HG02970 (cell line): ENCODE data around the gene EVX2.

Experiments used
- ATAC-seq: cut with Tn5 transposase; IDR thresholded peaks from one replicate; pipeline ENCODE4 v1.9.1; 2021; ENCODE audit warnings: mild to moderate bottlenecking, moderate library complexity, moderate number of reproducible peaks; ENCODE audit not compliant: unreplicated experiment, low FRiP score

EVX2 gene

DNA sequence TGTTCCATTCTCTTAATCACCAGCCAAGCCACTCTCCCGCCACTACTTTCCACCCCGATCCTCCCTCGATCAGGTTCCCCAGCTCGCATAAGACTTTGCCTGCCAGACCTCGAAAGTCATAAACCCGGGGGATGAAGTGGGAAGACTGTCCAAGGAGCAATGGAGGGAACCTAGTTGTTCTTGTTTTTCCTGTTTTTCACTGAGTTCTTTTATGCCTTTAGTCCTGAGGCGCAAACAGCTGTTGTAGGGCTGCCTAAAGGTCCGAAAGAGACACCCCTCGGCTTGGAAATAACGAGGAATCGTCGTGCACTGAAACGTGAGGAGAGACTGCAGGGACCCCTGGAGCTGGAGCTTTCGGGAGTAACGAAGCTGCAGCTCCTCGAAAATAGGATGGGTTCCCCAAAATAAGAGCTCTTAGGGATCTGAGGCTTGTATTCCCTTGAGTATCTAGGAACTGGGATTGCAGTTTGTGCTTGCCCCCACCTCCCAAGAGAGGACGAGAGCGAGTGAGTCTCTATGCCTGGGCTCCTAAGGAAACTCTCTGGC is 14.1 kb upstream of the EVX2 start:
- no peak for ATAC-seq

DNA sequence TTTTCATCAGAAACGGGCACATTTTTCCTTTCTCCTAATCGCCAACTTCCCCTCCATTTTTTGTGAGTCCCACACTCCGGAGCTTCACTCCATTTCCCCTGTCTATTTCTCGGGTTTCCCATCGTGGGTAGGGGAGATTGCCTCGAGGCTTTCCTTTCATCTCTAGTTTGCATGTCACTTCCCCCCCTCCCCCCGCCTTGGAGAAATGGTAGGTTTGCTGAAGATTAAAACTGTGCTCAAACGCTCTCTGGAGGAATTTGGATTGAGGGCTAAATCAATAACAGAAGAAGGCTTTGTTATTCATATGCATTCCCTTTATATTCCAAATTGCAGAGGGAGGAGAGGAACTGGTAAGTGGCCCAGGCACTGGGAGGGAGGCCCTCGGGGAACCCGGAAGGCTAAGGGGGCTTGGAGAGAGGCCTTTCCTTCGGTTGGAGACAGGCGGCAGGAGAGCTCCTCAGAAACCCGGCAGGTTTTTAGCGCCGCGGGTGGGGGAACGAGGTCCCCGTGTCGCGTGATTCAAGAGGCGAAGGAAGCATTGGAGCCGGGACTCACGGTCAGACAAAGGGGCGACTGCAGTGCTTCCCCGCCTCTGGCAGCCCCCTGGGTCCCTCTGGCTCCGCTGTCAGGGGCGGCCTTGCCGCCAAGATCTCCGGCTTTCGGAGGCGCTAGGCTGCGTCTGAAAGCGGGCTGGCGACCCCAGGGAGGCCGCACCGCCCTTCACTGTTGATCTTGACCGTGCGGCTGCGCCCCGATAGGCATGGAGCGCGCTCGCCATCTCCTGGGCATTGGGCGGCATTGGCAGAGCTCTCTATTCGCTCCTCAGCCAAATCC is 13.4 kb upstream of the EVX2 start:
- ATAC-seq, result no peak

DNA sequence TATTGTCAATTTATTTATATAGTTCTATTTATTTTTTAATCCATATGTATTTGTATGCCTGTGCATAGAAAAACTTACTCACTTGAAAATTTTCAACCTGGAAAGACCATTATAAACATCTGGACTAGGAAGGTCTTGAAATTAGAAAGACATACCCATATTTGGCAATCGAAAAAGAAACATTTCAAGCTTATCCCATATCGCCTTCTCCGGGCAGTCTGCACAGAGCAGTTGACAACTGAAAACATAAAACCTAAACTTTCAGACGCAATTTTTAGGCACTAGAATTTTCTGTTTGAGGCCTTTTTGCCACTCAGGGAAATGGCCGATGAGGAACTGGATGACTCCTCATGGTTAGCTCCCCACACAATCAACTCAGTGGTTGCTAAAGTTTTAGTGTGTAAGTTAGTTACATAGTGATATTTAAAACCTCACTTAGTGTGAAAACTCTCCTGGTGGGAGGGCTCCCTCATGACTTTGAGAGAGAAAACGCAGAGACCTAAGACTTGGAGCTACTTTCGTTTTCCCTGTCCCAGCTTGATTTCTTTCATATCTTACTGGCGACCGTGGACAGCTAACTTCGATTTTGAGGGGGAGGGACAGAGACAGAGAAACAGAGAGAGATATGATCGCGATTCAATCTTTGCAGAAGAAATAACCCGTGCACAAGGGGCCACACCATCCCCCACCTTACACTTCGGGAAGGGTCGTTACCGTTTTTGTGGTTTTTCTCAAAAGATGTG is 12.7 kb upstream of the EVX2 start:
- no peak for ATAC-seq

DNA sequence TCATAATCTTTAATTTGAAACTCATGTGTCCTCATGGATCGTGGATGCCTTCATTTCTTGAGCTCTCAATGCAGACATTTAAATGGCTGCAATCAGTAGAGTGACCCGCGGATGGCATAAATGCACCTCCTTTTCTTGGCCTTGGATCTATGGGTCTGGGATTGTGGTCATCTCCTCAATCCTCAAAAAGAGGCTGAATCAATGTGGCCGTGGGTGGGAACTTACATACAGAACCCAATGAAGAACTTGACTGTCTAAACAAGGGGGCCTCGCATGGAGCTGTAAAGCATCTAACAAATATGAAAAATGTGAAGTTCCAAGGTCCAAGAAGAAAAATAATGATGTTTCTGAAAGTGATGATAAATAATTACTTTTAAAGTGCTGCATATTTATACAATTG is 11.7 kb upstream of the EVX2 start:
- ATAC-seq, result no peak

DNA sequence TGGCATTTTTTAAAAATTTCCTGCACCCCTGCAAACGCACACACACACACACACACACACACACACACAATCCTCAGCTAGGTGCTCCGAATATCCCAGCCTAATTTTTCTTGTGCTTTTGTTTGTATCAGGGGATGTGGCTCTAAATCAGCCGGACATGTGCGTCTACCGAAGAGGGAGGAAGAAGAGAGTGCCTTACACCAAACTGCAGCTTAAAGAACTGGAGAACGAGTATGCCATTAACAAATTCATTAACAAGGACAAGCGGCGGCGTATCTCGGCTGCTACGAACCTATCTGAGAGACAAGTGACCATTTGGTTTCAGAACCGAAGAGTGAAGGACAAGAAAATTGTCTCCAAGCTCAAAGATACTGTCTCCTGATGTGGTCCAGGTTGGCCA is 10.6 kb upstream of the EVX2 start:
- ATAC-seq, result no peak

DNA sequence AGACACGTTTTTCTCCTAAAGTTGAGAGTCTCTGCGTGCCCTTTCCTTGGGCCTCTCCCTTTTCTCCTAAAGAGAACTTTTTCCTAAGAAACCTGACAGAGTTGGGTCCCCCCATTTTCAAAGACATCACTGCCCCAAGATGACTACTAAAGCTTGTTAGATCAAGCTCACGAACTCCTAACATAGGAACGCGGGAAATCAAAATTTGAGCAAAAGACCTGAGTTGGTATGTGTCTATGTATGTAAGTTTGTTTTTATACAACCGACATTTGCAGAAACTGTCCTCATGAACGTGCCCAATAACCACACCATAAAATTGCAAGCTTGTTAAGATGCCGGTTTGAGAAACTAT is 10.1 kb upstream of the EVX2 start:
- no peak for ATAC-seq

DNA sequence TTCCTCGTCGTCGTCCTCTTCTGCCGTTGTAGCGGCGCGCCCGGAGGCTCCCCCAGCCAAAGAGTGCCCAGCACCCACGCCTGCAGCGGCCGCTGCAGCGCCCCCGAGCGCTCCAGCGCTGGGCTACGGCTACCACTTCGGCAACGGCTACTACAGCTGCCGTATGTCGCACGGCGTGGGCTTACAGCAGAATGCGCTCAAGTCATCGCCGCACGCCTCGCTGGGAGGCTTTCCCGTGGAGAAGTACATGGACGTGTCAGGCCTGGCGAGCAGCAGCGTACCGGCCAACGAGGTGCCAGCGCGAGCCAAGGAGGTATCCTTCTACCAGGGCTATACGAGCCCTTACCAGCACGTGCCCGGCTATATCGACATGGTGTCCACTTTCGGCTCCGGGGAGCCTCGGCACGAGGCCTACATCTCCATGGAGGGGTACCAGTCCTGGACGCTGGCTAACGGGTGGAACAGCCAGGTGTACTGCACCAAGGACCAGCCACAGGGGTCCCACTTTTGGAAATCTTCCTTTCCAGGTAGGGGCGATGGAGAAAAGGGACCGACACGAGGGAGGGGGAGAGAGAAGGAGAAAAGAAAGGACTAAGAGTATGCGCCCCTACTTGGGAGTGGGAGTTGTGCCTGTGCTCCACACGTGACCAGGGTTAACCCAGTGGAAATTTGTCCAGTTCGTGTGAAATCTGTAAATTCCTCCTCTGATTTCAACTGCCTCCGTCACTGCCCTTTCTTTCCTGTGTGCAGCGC is 9.6 kb upstream of the EVX2 start:
- ATAC-seq, result no peak

DNA sequence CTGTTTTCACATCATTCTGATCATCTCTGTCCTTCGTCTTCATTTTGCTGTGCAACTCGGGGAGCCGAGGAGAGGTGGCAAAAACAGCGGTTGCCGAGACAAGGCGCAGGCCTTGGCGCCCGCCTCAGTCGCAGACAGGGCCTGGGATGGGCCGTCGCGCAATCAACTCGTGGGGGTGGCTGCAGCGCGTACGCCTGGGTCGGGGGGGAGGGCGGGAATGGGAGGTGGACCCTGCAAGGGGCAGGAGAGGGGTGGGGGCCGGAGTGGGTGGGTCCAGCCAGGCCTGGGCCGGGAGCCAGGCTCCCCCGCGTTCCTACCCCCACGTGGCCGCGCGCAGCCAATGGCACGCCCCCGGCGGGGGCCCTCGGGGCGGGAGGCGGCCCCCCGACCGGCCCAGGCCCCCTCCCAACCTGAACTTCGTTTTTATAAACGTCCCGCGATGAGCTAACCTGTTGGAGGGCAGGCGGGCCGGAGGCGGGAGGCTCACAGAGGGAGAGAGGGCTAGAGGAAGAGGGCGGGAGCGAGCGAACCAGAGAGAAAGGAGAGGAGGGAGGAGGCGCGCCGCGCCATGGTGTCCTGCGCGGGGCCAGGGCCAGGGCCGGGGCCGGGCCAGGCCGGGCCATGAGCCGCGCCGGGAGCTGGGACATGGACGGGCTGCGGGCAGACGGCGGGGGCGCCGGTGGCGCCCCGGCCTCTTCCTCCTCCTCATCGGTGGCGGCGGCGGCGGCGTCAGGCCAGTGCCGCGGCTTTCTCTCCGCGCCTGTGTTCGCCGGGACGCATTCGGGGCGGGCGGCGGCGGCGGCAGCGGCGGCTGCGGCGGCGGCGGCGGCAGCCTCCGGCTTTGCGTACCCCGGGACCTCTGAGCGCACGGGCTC is 8.7 kb upstream of the EVX2 start, which contains the start of gene HOXD13:
Gene HOXD13 (plus strand): TSS at position 452 of the 875 bp plus-strand sequence. CDS start 170 bp downstream, at position 622.
- ATAC-seq, result no peak

DNA sequence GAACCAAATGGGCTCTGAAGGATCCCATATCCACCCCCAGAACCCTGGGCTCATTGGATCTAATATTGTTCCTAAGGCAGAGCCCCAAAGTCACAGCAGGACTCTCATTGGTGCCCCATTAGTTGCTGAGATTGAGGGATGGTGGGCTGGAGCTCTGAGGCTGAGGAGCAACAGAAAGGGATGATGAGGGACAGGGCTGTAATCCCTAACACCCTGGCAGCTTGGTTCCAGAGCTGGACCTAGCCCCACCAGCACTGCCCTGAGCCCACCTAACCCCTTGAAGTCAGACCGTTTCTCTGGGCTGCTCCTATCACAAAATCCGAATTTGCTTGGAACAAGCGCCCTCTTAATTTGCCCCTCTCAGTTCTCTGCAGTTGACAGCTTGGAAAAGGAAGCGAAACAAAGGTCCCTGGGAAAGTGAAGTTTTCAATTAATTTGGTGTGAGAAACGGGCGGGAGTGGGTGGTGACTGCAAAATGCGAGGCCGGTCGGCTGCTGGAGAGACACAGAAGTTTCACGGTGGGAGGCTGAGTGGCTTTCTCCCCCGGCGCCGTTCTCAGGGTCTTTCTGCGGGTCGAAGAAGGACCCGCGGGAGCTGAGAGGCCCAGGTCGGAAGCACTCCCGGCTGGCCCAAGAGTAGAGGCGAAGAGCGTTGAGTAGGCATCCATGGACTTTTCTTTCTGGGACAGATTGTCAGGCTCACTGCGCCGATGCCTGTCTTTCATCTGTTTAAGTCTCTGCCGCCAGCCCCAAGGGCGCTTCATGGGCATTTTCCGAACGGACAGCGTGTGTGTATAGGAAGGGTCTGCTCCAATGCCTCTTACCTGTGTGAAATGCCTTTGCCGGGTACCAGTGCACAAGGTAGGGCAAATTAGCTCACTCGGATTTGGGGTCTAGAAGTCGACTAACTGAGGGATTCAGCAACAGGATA is 7.8 kb upstream of the EVX2 start:
- no peak for ATAC-seq

DNA sequence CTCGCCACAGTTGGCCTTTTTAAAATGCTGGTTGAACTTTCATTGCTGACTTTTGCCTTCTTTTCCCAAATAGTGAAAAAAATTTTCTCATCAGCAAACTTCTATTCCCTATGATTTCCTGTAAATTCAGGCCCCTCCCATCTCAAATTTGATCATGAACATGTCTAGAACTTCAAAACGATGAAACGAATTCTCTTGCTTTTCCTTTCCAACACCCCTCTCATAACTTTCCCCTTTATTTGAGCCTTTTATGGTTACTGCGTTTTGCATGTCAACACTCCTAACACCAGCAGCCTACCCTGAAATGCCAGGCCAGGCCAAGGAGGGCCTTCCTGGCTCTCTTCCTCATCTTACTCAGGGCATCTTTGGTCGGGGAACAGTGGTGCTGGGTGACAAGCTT is 7.1 kb upstream of the EVX2 start:
- no peak for ATAC-seq

DNA sequence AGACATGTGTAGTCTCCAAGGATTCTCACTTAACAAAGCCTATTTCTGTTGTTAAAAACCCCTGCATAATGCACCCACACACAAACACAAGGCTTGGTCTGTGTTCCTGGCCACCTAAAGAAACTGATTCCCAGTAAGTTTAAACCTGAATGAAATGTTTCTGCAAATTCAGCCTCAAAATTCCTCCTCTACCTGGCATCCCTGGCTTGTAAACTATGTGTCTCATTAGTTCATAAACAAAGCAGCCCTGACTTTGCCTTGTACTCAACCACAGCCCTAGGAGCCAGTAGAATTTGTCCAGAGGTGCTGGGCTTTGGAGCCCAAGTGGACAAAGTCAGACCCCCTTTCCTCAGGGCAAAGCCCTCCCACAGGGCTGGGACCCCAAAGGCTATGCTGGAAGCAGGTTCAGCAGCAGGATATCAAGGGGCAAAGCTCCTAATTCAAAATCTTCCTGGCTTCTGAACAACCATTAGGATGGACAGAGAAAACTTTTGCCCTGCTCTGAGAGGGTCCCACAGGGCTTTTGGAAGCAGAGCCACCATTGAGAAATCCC is 6.2 kb upstream of the EVX2 start:
- ATAC-seq, result no peak

DNA sequence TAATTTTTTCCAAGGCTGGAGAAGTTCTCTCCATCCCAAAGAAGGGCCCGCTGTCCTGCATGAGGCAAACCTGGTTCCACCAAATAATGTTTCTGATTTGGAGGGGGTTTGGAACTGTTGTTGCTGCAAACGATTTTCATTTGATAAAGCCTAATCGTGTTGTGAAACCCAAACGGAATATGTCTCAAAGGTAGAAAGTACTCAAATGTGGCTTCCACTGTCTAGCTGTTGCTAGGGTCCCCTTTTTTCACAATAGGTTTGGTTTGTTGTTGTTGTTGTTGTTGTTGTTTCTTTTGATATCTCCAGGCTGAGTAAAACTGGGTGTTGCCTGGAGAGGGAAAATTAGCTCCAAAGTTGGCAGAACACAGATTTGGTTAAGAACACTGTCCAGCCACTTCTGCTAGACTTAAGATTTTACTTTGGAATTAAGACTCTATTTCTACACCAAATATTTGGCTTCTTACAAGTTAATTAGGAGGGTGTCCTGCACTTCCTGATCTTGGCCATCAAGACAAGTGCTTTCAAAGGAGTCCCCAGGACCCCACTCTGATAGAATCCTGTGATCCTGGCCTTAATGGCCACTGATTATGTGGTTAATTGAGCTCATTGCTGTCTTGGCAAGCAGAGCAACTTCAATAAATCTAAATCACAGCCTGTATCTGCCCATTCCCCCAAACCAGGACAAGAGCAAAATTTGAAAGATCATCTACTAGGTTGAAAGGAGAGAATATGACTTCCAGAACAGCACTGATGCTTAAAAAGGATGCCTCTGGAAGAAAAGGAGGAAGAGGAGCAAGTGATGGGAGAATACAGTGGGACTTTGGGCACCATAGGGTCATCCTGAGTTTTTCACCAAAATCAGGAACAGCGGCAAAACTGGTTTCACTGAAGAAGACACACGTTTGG is 5.4 kb upstream of the EVX2 start:
- no peak for ATAC-seq

DNA sequence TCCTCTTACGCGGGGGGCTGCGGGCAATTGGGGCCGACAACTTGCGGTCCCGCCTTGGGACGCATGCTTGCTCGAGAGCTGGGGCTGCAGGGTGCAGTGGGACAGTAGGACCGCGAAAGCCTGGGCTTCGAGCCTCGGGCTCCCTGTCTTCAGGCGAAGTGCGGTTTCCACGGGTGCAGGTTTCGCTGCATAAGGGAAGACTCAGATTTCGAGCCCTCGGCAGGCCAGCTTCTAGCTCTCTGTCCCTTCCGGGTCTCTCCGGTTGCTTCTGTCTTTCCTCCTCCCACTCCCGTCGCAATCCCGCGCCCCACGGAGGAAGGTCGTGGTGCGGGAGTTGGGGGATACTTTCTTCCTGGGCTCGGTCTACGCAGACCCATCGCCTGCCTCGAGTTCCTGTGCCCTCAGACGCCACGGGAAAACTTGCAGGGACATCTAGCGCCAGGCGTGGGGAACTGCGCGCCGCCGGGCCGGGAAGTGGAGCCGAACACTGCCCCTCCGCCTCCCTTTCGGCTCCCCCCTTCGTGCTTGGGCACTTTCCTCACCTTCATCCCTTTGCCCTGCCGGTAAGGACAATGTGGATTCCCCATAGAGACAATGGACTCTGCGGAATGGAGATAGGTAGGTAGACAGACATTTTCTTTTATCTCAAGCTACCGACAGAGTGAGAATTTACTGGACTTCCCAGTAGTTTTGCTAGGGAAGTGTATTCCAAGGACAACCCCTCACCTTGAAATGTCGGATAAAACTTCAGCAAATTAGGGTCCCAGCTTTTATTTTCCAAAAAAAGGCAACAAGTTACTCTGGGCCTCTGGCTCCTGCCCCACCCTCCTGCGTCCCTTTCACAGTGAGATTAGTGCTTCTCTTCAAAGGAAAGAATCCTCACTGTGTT is 4.5 kb upstream of the EVX2 start:
- no peak for ATAC-seq

DNA sequence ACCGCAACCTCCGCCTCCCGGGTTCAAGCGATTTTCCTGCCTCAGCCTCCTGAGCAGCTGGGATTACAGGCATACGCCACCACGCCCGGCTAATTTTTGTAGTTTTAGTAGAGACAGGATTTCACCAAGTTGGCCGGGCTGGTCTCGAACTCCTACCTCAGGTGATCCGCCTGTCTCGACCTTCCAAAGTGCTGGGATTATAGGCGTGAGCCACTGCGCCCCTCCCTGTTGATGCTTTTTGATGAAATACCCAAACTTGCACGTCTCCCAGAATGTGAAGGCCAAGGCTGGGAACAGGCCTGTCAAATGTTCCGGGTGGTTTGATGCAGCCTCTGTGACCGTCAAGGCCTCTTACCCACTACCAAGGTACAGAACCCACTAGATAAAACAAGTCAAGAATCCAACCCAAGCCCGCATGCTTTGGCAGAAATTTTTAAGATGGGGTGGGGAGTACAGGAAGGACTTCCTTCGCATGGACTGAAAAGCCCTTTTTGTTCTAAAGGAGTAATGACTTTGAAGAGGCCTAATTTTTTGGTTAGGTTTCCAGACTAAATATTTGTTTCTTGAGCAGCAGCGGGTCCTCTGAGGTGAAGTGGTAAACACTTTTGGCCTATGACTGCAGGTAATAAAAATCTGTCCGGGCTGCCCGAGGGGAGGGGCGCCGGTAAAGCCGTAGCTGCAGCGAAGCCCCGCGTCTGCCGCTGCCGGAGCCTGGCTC is 3.7 kb upstream of the EVX2 start:
- no peak for ATAC-seq

DNA sequence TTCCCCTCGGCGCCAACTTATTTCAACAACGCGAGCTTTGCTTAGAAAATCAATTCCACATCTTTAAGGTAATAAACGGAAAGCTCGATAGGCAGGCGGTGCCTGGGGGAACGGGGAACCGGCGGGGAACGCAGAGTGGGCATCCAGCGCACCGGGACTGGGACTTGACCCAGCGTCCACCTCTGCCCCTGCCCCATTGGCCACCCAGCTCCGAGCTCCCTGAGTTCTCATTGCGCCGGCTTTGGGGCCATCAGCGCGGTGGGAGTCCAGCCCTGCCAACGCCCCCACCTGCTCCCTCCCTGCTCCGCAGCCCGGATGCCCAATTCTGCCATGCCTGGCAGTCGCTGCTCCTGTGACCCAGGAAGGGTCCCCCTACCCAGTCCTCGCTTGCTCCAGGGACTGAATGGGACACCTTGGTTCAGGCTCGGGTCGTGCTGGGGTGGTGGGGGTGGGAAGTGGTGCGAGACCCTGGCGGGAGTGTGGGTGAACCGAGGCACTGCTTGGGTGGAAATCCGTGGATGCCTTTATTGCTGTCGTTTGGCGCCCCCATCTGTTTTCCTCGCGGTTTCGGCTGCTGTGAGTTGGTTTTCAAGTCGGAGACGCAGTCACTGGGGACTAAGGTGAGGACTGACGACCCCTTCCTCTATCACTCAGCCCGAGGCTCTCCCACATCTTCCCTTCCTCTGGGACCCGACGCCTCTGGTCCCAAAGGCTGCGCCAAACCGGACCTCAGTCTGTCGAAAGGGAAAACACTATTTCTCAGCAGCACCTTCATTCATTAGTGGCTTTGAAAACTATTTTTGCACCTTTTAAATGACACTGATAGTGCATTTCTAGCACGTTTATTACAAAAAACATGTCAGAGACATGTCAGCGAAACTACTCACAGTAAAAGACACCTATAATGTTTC is 2.4 kb upstream of the EVX2 start:
- ATAC-seq, result no peak
